WTC11 (cell line): ENCODE measurements around the gene RABGGTA. TPM values are rescaled to one million over a fixed set of nuclear protein-coding genes. Genes with fewer than 3 reads are reported as not detected.
A peak's percentile ranks its signal among the peaks of the same experiment; 100 is the strongest.

Experiments
- ATAC-seq: fragments of 200-7000 bp; cut with Tn5 transposase; 2 replicates; pipeline ENCODE4 v1.10.0; 2021; ENCODE audit warnings: mild to moderate bottlenecking, moderate library complexity
- CTCF ChIA-PET: fragments of 300-600 bp; sonication (Branson Sonifier 250); formaldehyde crosslinking; loops from one replicate; lab custom pipeline; 2021; ENCODE audit warnings: antibody characterized with exemption; lab: Charles Lee
- POLR2A ChIA-PET: fragments of 350-600 bp; sonication (Branson Sonifier 250); formaldehyde crosslinking; loops from one replicate; lab custom pipeline; 2021; ENCODE audit warnings: antibody characterized with exemption; lab: Charles Lee
- DNase-seq: peaks from one replicate; pipeline ENCODE4 v3.0.0; 2021; ENCODE audit warnings: low spot score
- H3K27ac Mint-ChIP-seq: 2 replicates; pipeline ENCODE4 v1.8.0; 2021; ENCODE audit warnings: mixed read lengths
- H3K27me3 Mint-ChIP-seq: 2 replicates; pipeline ENCODE4 v1.8.0; 2021; ENCODE audit warnings: low read depth, mild to moderate bottlenecking, moderate library complexity, mixed read lengths
- H3K36me3 Mint-ChIP-seq: 2 replicates; pipeline ENCODE4 v1.8.0; 2021; ENCODE audit warnings: mixed read lengths
- H3K4me1 Mint-ChIP-seq: 2 replicates; pipeline ENCODE4 v1.8.0; 2022; ENCODE audit warnings: mixed read lengths
- H3K4me3 Mint-ChIP-seq: 2 replicates; pipeline ENCODE4 v1.8.0; 2021; ENCODE audit warnings: mild to moderate bottlenecking, moderate library complexity, mixed read lengths
- H3K9me3 Mint-ChIP-seq: 2 replicates; pipeline ENCODE4 v1.8.0; 2021; ENCODE audit warnings: mixed read lengths
- ATF2 ChIP-seq: sonication (generic); formaldehyde crosslinking; IDR thresholded peaks from 2 replicates; pipeline ENCODE4 v1.8.1; 2022; ENCODE audit warnings: low read depth, missing genetic modification reagents, borderline replicate concordance
- ATF3 ChIP-seq: sonication (generic); formaldehyde crosslinking; conservative IDR thresholded peaks from 2 replicates; pipeline ENCODE4 v1.8.1; 2022; ENCODE audit warnings: mild to moderate bottlenecking, missing genetic modification reagents
- CREB1 ChIP-seq: sonication (generic); formaldehyde crosslinking; IDR thresholded peaks from 2 replicates; pipeline ENCODE4 v1.8.0; 2023; ENCODE audit warnings: mild to moderate bottlenecking, missing genetic modification reagents
- CREM ChIP-seq: sonication (generic); formaldehyde crosslinking; IDR thresholded peaks from 2 replicates; pipeline ENCODE4 v1.8.1; 2022; ENCODE audit warnings: mild to moderate bottlenecking, missing genetic modification reagents, moderate library complexity
- E2F4 ChIP-seq: sonication (generic); formaldehyde crosslinking; IDR thresholded peaks from 2 replicates; pipeline ENCODE4 v1.8.1; 2022; ENCODE audit warnings: low read depth, mild to moderate bottlenecking, moderate library complexity, missing genetic modification reagents, borderline replicate concordance
- FOXP4 ChIP-seq: sonication (generic); formaldehyde crosslinking; IDR thresholded peaks from 2 replicates; pipeline ENCODE4 v1.8.0; 2022; ENCODE audit warnings: mild to moderate bottlenecking, missing genetic modification reagents
- IRF1 ChIP-seq: sonication (generic); formaldehyde crosslinking; IDR thresholded peaks from 2 replicates; pipeline ENCODE4 v1.8.0; 2023; ENCODE audit warnings: missing genetic modification reagents
- IRF2 ChIP-seq: sonication (generic); formaldehyde crosslinking; IDR thresholded peaks from 2 replicates; pipeline ENCODE4 v1.8.0; 2022; ENCODE audit warnings: low read depth, missing genetic modification reagents, borderline replicate concordance
- JUN ChIP-seq: sonication (generic); formaldehyde crosslinking; IDR thresholded peaks from 2 replicates; pipeline ENCODE4 v1.8.0; 2023; ENCODE audit warnings: mild to moderate bottlenecking, missing genetic modification reagents
- NR3C1 ChIP-seq: sonication (generic); formaldehyde crosslinking; conservative IDR thresholded peaks from 2 replicates; pipeline ENCODE4 v1.8.1; 2023; ENCODE audit warnings: low read depth, mild to moderate bottlenecking, missing genetic modification reagents
- PRDM15 ChIP-seq: sonication (generic); formaldehyde crosslinking; IDR thresholded peaks from 2 replicates; pipeline ENCODE4 v1.8.0; 2022; ENCODE audit warnings: missing genetic modification reagents
- RELA ChIP-seq: sonication (generic); formaldehyde crosslinking; IDR thresholded peaks from 2 replicates; pipeline ENCODE4 v1.8.1; 2022; ENCODE audit warnings: missing genetic modification reagents, mild to moderate bottlenecking, borderline replicate concordance
- RORB ChIP-seq: fragments of 250-450 bp; sonication (Bioruptor Pico); IDR thresholded peaks from 2 replicates; pipeline ENCODE4 v1.9.0; 2021; ENCODE audit warnings: mild to moderate bottlenecking
- SP1 ChIP-seq: sonication (generic); formaldehyde crosslinking; conservative IDR thresholded peaks from 2 replicates; pipeline ENCODE4 v1.8.1; 2022; ENCODE audit warnings: missing genetic modification reagents
- USF1 ChIP-seq: sonication (generic); formaldehyde crosslinking; IDR thresholded peaks from 2 replicates; pipeline ENCODE4 v1.8.0; 2022; ENCODE audit warnings: mild to moderate bottlenecking, missing genetic modification reagents
- USF2 ChIP-seq: sonication (generic); formaldehyde crosslinking; IDR thresholded peaks from 2 replicates; pipeline ENCODE4 v1.8.1; 2023; ENCODE audit warnings: mild to moderate bottlenecking, missing genetic modification reagents, moderate library complexity
- ZNF317 ChIP-seq: sonication (generic); formaldehyde crosslinking; IDR thresholded peaks from 2 replicates; pipeline ENCODE4 v1.8.1; 2023; ENCODE audit warnings: low read depth, mild to moderate bottlenecking, moderate library complexity, missing genetic modification reagents, borderline replicate concordance
- ZSCAN18 ChIP-seq: fragments of 250-450 bp; sonication (Bioruptor Pico); IDR thresholded peaks from 2 replicates; pipeline ENCODE4 v2.1.2; 2022; ENCODE audit warnings: mild to moderate bottlenecking, moderate library complexity
- total RNA-seq: library from RNA; stranded (reverse); gene quantifications from 3 replicates; pipeline ENCODE4 v1.2.3, GENCODE V29; 2021

The RABGGTA gene
- total RNA-seq, 1 experiment from 2014 or later = 27.1 TPM

GRCh38 chr14:24315243-24315806, 43.9 kb upstream of the RABGGTA start:
- ATAC-seq (no peak), DNase-seq (no peak)
- Mint-ChIP-seq H3K27ac (no peak overlapping the region), H3K36me3 (no peaks in the 10 kb centered on the region), H3K4me1 (peaks cover 2% of the 10 kb centered on the region), H3K4me3 (no peak overlapping the region), H3K9me3 (no peaks in the 10 kb centered on the region), H3K27me3 (peaks cover 84% of the 10 kb centered on the region)
- POLR2A ChIA-PET = interaction anchor here (0.6 kb wide), 1 partner anchor 69 kb away, joined by 3 read pairs; no protein-coding TSS in a partner anchor
- CTCF ChIA-PET = interaction anchor here (0.6 to 3.2 kb wide), 10 partner anchors 7 to 760 kb away, joined by 3 to 21 read pairs (median 6); partner anchors contain the start of genes CIDEB, DHRS1, KHNYN and NOP9
- TF ChIP-seq ATF3 (CRISPR knock-in tag) (no peak), RELA (CRISPR knock-in tag) (no peak), NR3C1 (CRISPR knock-in tag) (no peak), PRDM15 (CRISPR knock-in tag) (0 out of 2 replicates have a peak, but pooled peaks have one; percentile 4), ZNF317 (CRISPR knock-in tag) (no peak), CREM (no peak), IRF2 (no peak)

GRCh38 chr14:24314377-24315193, 43.2 kb upstream of the RABGGTA start:
- ChIA-PET CTCF (interaction anchor here (3.2 kb wide), 1 partner anchor 18 kb away, joined by 19 read pairs; no protein-coding TSS in a partner anchor), POLR2A (no interaction called here)
- no peaks in the 10 kb centered on the region for H3K9me3 Mint-ChIP-seq
- peaks cover 7% of the 10 kb centered on the region for H3K4me1 Mint-ChIP-seq
- no peak overlapping the region for H3K27ac Mint-ChIP-seq
- no peak overlapping the region for H3K4me3 Mint-ChIP-seq
- no peaks in the 10 kb centered on the region for H3K36me3 Mint-ChIP-seq
- ATAC-seq (no peak), DNase-seq (no peak)
- peaks cover 77% of the 10 kb centered on the region for H3K27me3 Mint-ChIP-seq
- TF ChIP-seq ATF2 (CRISPR knock-in tag) = no peak
- no peak for TF ChIP-seq NR3C1 (CRISPR knock-in tag)
- TF ChIP-seq USF1 (CRISPR knock-in tag) = no peak
- TF ChIP-seq ZSCAN18 (CRISPR knock-in tag) = no peak
- no peak for TF ChIP-seq USF2
- no peak for TF ChIP-seq JUN (CRISPR knock-in tag)
- no peak for TF ChIP-seq IRF2
- no peak for TF ChIP-seq ATF3 (CRISPR knock-in tag)
- TF ChIP-seq FOXP4 (CRISPR knock-in tag) = no peak
- TF ChIP-seq RORB (CRISPR knock-in tag) = no peak
- TF ChIP-seq SP1 (CRISPR knock-in tag) = no peak
- no peak for TF ChIP-seq IRF1
- TF ChIP-seq E2F4 (CRISPR knock-in tag) = no peak
- TF ChIP-seq CREB1 (CRISPR knock-in tag) = no peak
